WTC11 (cell line): ENCODE data around the gene PPP6R3.
"Not testable (repeated sequence)": the region's sequence is repeated elsewhere in the genome, so short reads cannot be mapped to it uniquely, and the experiment has no call there.

ENCODE experiments used
- ARID4B ChIP-seq: sonication (generic); formaldehyde crosslinking; IDR thresholded peaks from 2 replicates; pipeline ENCODE4 v1.8.0; 2023; ENCODE audit warnings: missing genetic modification reagents, mild to moderate bottlenecking, borderline replicate concordance
- ELF4 ChIP-seq: sonication (generic); formaldehyde crosslinking; IDR thresholded peaks from 2 replicates; pipeline ENCODE4 v1.8.1; 2022; ENCODE audit warnings: low read depth, mild to moderate bottlenecking, moderate library complexity, missing genetic modification reagents
- ETV6 ChIP-seq: sonication (generic); formaldehyde crosslinking; IDR thresholded peaks from 2 replicates; pipeline ENCODE4 v1.8.1; 2022; ENCODE audit warnings: mild to moderate bottlenecking, missing genetic modification reagents
- HMGXB4 ChIP-seq: sonication (generic); formaldehyde crosslinking; IDR thresholded peaks from 2 replicates; pipeline ENCODE4 v1.8.1; 2023; ENCODE audit warnings: mild to moderate bottlenecking, moderate library complexity, missing genetic modification reagents
- JUN ChIP-seq: sonication (generic); formaldehyde crosslinking; IDR thresholded peaks from 2 replicates; pipeline ENCODE4 v1.8.0; 2023; ENCODE audit warnings: mild to moderate bottlenecking, missing genetic modification reagents
- KAT7 ChIP-seq: sonication (generic); formaldehyde crosslinking; IDR thresholded peaks from 2 replicates; pipeline ENCODE4 v1.8.1; 2023; ENCODE audit warnings: missing genetic modification reagents, mild to moderate bottlenecking, borderline replicate concordance
- NFATC4 ChIP-seq: fragments of 250-450 bp; sonication (Bioruptor Pico); IDR thresholded peaks from 2 replicates; pipeline ENCODE4 v1.9.0; 2021; ENCODE audit warnings: mild to moderate bottlenecking
- NR1H2 ChIP-seq: sonication (generic); formaldehyde crosslinking; IDR thresholded peaks from 2 replicates; pipeline ENCODE4 v1.9.0; 2021; ENCODE audit warnings: mild to moderate bottlenecking, moderate library complexity, missing genetic modification reagents
- NR2C2 ChIP-seq: sonication (generic); formaldehyde crosslinking; IDR thresholded peaks from 2 replicates; pipeline ENCODE4 v1.8.0; 2022; ENCODE audit warnings: mild to moderate bottlenecking, missing genetic modification reagents
- PREB ChIP-seq: sonication (generic); formaldehyde crosslinking; IDR thresholded peaks from 2 replicates; pipeline ENCODE4 v1.8.1; 2022; ENCODE audit warnings: mild to moderate bottlenecking, missing genetic modification reagents, moderate library complexity, borderline replicate concordance
- SMAD3 ChIP-seq: sonication (generic); formaldehyde crosslinking; IDR thresholded peaks from 2 replicates; pipeline ENCODE4 v1.8.0; 2022; ENCODE audit warnings: missing genetic modification reagents, mild to moderate bottlenecking, borderline replicate concordance
- ZNF121 ChIP-seq: sonication (generic); formaldehyde crosslinking; IDR thresholded peaks from 2 replicates; pipeline ENCODE4 v1.8.0; 2023; ENCODE audit warnings: missing genetic modification reagents
- ZNF317 ChIP-seq: sonication (generic); formaldehyde crosslinking; IDR thresholded peaks from 2 replicates; pipeline ENCODE4 v1.8.1; 2023; ENCODE audit warnings: low read depth, mild to moderate bottlenecking, moderate library complexity, missing genetic modification reagents, borderline replicate concordance
- TF ChIP-seq, protein P1 (sequence below): fragments of 200-600 bp; IDR thresholded peaks from 2 replicates; pipeline ENCODE4 v1.8.0; 2022; ENCODE audit warnings: antibody characterized with exemption

DNA sequence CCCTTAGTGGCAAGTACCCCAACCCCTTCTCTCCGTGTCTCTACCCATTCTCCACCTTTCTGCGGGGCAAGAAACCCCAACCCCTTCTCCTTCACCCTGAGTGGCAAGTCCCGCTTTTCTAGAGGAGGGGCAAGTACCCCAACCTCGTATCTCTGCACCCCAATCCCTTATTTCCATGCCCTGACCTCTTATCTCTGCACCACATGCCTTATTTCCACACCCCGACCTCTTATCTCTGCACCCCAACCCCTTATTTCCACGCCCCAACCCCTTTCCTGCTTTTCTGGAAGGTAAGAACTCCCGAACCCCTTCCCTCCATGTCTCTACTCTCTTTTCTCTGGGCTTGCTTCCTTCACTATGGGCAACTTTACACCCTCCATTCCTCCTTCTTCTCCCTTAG lies 174.1 kb downstream of the PPP6R3 start:
- not testable (repeated sequence) for TF ChIP-seq NR1H2; ELF4 (CRISPR knock-in tag); ETV6 (CRISPR knock-in tag); ZNF121 (CRISPR knock-in tag); SMAD3 (CRISPR knock-in tag); HMGXB4 (CRISPR knock-in tag); NFATC4 (CRISPR knock-in tag); NR2C2 (CRISPR knock-in tag); ZNF317 (CRISPR knock-in tag); PREB (CRISPR knock-in tag); JUN (CRISPR knock-in tag); ARID4B (CRISPR knock-in tag); KAT7 (CRISPR knock-in tag)
- TF ChIP-seq, protein P1, sequence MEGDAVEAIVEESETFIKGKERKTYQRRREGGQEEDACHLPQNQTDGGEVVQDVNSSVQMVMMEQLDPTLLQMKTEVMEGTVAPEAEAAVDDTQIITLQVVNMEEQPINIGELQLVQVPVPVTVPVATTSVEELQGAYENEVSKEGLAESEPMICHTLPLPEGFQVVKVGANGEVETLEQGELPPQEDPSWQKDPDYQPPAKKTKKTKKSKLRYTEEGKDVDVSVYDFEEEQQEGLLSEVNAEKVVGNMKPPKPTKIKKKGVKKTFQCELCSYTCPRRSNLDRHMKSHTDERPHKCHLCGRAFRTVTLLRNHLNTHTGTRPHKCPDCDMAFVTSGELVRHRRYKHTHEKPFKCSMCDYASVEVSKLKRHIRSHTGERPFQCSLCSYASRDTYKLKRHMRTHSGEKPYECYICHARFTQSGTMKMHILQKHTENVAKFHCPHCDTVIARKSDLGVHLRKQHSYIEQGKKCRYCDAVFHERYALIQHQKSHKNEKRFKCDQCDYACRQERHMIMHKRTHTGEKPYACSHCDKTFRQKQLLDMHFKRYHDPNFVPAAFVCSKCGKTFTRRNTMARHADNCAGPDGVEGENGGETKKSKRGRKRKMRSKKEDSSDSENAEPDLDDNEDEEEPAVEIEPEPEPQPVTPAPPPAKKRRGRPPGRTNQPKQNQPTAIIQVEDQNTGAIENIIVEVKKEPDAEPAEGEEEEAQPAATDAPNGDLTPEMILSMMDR = not testable (repeated sequence)
